ENCODE measurements around the gene LAMB1. TPM values are rescaled to one million over a fixed set of nuclear protein-coding genes. Genes with fewer than 3 reads are reported as not detected.

Gene LAMB1
- total RNA-seq, 1 experiment from 2014 or later: 32.0 TPM

DNA sequence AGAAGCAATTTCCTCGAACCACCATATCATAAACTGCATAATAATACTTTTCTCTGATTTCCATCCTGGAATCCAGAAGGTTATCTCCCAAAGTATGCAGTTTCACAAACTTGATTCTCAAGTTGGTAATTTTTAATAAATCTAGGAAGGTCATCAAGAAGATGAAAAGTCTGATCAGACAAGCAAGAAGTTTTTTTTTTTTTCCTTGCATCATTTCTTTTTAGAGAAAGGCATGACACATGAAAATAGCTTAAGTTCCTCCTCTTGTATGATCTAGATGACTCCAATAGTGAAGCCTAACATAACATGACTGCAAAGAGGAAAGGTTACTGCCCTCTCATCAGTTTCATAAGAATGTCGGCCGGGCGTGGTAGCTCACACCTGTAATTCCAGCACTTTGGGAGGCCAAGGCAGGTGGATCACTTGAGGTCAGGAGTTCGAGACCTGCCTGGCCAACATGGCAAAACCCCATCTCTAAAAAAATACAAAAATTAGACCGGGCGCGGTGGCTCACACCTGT is 22.2 kb downstream of the LAMB1 start:
- Histone ChIP-seq H3K36me3 (ENCODE audit: control insufficient read depth in 1 of 2, insufficient read depth in 2 of 2, low read length in 2 of 2) (peaks cover 5 to 8% of the 10 kb centered on the region in 2 experiments; a peak in 1 of 4 replicates), H3K4me1 (ENCODE audit: control insufficient read depth in 1 of 2, insufficient read depth in 2 of 2, low read length in 2 of 2) (no peaks in the 10 kb centered on the region), H2AFZ (ENCODE audit: low read depth, low read length, poor library complexity, severe bottlenecking) (no peak overlapping the region), H3K4me2 (ENCODE audit: low read length) (no peak overlapping the region), H3K27ac (ENCODE audit: low read depth, low read length) (no peak overlapping the region), H3K4me3 (replicated peaks in 1 of 2; ENCODE audit: low read depth in 1 of 2, low read length in 2 of 2) (no peak overlapping the region), H3K27me3 (ENCODE audit: insufficient read depth, low read length) (no peaks in the 10 kb centered on the region), H3K9me3 (ENCODE audit: control insufficient read depth in 1 of 2, insufficient read depth in 1 of 2, low read depth in 1 of 2, low read length in 2 of 2) (no peaks in the 10 kb centered on the region), H3K9me2 (ENCODE audit: insufficient read depth) (no peaks in the 10 kb centered on the region), H3K79me2 (ENCODE audit: insufficient read depth, low read length) (no peaks in the 10 kb centered on the region), H3K9ac (ENCODE audit: low read length) (no peak overlapping the region), H4K20me1 (ENCODE audit: insufficient read depth) (no peaks in the 10 kb centered on the region)
- ChIA-PET CTCF (no interaction called here), POLR2A (no interaction called here), RAD21 (ENCODE audit: low non-redundant PET in 1 of 2, low total read pairs in 2 of 2, uncharacterized antibody in 2 of 2, unreplicated experiment in 2 of 2) (no interaction called here)
- intact Hi-C loops (cut with micrococcal nuclease): no loop called here
- DNase-seq (ENCODE audit: low read depth, low spot score): no peak
- ATAC-seq: no peak
- no peak for TF ChIP-seq RAD21 (IDR thresholded peaks at IDR 0.05; ENCODE audit: low read depth)
- no peak for TF ChIP-seq FOSL1 (IDR thresholded peaks at IDR 0.05; ENCODE audit: low read depth)
- TF ChIP-seq TCF7L2 (IDR thresholded peaks at IDR 0.05; ENCODE audit: borderline replicate concordance, extremely low read depth, insufficient read depth, insufficient read length): no peak
- no peak for TF ChIP-seq YY1 (IDR thresholded peaks at IDR 0.05; ENCODE audit: extremely low read depth, insufficient replicate concordance, low read depth, low read length)
- no peak for TF ChIP-seq SRF (IDR thresholded peaks at IDR 0.05; ENCODE audit: low read depth)
- TF ChIP-seq, protein P1, sequence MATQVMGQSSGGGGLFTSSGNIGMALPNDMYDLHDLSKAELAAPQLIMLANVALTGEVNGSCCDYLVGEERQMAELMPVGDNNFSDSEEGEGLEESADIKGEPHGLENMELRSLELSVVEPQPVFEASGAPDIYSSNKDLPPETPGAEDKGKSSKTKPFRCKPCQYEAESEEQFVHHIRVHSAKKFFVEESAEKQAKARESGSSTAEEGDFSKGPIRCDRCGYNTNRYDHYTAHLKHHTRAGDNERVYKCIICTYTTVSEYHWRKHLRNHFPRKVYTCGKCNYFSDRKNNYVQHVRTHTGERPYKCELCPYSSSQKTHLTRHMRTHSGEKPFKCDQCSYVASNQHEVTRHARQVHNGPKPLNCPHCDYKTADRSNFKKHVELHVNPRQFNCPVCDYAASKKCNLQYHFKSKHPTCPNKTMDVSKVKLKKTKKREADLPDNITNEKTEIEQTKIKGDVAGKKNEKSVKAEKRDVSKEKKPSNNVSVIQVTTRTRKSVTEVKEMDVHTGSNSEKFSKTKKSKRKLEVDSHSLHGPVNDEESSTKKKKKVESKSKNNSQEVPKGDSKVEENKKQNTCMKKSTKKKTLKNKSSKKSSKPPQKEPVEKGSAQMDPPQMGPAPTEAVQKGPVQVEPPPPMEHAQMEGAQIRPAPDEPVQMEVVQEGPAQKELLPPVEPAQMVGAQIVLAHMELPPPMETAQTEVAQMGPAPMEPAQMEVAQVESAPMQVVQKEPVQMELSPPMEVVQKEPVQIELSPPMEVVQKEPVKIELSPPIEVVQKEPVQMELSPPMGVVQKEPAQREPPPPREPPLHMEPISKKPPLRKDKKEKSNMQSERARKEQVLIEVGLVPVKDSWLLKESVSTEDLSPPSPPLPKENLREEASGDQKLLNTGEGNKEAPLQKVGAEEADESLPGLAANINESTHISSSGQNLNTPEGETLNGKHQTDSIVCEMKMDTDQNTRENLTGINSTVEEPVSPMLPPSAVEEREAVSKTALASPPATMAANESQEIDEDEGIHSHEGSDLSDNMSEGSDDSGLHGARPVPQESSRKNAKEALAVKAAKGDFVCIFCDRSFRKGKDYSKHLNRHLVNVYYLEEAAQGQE (IDR thresholded peaks at IDR 0.05; ENCODE audit: low read depth): no peak
- no peak for TF ChIP-seq SP1 (IDR thresholded peaks at IDR 0.05; ENCODE audit: low read depth)
- no peak for TF ChIP-seq POLR2A (IDR thresholded peaks at IDR 0.05; ENCODE audit: borderline replicate concordance, extremely low read depth, insufficient read depth, insufficient read length)
- TF ChIP-seq POLR2AphosphoS5 (IDR thresholded peaks at IDR 0.05; ENCODE audit: low read depth, low read length): no peak
- TF ChIP-seq, protein P2, sequence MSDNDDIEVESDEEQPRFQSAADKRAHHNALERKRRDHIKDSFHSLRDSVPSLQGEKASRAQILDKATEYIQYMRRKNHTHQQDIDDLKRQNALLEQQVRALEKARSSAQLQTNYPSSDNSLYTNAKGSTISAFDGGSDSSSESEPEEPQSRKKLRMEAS (IDR thresholded peaks at IDR 0.05): no peak
- TF ChIP-seq, protein P3, sequence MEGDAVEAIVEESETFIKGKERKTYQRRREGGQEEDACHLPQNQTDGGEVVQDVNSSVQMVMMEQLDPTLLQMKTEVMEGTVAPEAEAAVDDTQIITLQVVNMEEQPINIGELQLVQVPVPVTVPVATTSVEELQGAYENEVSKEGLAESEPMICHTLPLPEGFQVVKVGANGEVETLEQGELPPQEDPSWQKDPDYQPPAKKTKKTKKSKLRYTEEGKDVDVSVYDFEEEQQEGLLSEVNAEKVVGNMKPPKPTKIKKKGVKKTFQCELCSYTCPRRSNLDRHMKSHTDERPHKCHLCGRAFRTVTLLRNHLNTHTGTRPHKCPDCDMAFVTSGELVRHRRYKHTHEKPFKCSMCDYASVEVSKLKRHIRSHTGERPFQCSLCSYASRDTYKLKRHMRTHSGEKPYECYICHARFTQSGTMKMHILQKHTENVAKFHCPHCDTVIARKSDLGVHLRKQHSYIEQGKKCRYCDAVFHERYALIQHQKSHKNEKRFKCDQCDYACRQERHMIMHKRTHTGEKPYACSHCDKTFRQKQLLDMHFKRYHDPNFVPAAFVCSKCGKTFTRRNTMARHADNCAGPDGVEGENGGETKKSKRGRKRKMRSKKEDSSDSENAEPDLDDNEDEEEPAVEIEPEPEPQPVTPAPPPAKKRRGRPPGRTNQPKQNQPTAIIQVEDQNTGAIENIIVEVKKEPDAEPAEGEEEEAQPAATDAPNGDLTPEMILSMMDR (IDR thresholded peaks at IDR 0.05 in 2 of 3, conservative IDR thresholded peaks at IDR 0.05 in 1 of 3; ENCODE audit: borderline replicate concordance in 1 of 3, insufficient read depth in 1 of 3, low read depth in 2 of 3, low read length in 2 of 3): no peak
- TF ChIP-seq ELF1 (IDR thresholded peaks at IDR 0.05; ENCODE audit: borderline replicate concordance, low read depth): no peak
- no peak for TF ChIP-seq ZNF274 (IDR thresholded peaks at IDR 0.05; ENCODE audit: low read depth, low read length)
- no TSS peak for BruUV-seq (replicated peaks)

Measured in HCT116 (cell line).